GM19099 (cell line): Measurements from ENCODE around the gene MYO19.

Source experiments
- POLR2A ChIP-seq: IDR thresholded peaks from 3 replicates; pipeline ENCODE4 v1.6.1; 2011; ENCODE audit warnings: low read depth; ENCODE audit not compliant: insufficient read length; ENCODE audit errors: extremely low read depth

MYO19 gene

DNA sequence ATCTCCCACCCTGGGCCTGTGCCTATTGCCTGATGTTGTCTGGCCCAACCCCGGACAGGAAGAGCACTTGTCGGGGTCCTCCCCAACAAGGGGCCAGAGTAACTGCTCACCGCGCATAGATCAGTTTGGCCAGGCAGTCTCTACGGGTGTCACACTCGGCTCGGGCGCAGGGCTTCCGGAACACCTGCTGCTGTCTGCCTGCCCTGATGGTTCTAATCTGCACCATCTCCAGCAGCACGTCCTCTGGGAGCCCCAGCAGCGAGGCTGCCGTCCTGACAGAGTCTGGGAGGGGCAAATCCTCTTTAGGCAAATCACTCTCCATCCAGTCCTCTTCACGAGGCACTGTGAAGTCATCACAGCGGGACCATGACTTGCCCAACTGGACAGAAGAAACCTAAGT is 24.0 kb downstream of the MYO19 start:
- no peak for TF ChIP-seq POLR2A

DNA sequence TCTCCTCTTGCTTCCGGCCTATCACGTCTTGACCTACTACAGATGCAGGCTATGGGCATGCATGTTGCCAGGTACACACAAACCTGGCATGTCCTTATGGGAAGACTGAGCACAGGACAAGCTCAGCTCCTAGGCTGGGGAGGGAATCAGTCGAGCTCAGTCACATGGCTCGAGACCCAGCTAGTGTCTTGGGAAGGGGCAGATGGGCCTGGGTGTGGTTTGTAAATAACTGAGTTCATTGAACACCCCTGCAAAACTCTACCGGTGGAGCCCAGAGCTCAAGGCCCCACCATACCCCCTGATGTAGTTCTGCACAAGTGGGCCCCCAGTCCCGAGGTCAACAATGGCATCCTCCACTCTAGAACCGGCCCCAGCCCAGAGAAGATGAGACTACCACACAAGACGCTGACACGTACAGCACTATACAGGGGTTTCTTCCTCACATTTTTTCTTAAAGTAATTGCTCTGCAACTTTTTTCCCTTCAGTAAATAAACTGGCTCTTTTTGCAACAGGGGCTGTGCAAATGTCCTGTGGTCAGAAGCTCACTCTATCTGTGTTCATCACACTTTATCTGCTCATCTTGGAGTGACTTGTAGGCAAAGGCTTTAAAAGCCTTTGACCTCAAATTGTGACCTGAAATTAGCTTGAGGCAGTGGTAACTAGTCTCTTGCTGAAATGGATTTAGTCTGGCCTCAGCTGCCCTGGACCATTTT is 25.2 kb downstream of the MYO19 start:
- TF ChIP-seq POLR2A = no peak

GRCh38 chr17:36507266-36507665 is 27.4 kb downstream of the MYO19 start:
- no peak for TF ChIP-seq POLR2A

DNA sequence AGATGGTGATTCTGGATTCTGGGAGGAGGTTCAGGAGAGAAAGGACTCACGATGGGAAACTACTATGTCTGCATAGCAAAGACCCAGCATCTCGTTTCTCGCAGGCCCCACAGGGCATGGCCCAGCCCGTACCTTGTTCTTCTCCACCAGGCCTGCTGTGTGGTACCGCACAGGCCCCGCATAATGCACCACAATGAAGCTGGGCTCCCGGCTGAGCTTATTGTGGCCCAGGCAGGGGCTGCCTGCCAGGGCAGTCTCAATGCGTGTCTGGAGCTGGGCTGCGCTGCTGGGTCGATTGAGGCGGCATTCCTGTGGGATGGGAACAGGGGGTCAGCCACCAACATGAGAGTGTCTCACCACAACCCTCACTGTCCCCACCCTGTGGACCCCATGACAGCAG is 27.8 kb downstream of the MYO19 start:
- TF ChIP-seq POLR2A = no peak

DNA sequence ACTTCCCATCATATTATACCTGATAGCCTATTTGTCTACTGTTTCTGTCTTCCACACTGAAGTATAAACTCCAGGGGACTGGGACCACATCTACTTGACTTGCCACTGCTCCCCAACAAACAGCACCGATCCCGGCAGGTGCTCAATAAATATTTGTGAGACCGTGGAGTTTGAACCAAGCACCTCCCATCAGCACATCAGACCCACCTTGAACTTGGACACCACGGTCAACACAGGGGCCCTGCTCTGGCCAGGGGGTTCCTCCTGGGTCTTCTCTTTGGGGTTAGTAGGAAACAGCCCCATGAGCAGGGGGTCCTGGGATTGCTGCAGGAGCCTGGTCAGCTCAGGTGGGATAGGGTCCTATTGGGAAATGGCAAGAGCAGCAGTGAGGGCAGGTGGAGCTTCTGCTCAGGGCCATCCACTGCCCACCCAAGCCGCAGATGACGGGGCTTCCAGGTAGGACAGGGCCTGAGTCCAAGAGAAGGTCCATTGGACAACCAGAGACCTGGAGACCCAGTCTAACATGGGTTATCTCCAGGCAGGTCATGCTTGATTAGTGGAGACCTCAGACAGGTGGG is 28.3 kb downstream of the MYO19 start:
- no peak for TF ChIP-seq POLR2A

GRCh38 chr17:36505171-36505570 is 29.5 kb downstream of the MYO19 start:
- no peak for TF ChIP-seq POLR2A

- TF ChIP-seq POLR2A = no peak
These were observed 30.5 kb downstream of the MYO19 start for GRCh38 chr17:36504156-36504545.

DNA sequence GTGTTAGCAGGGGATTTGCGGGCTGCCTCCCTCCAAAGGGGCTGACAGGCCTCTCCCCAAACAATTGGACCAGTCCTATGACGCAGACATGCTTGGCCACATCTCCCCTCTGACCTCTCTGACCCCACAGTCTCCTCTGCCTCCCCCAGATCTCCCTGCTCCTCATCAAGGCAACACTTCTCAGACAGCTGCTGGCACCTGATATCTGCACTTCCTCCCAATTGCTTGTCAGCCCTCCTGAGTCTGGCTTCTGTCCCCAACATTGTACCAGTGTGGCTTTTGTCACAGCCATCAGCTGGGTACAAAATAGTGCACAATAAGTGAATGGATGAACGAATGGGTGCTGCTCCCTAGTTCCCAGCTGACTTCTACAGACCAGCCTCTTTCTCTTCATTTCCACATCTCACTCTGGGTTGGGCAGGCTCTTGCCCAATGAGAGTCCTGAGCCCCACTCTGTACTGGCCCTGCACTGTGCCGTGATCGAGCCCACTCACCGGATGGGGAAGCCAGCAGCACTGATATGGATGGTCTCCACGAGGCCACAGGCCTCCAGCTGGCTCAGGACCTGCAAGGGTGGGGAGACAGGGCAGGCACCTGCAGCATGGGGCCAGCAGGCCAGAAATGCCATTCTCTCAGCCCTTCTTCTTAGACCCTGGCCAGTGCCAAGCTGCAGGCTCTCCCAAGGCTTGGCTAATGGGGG is 31.1 kb downstream of the MYO19 start:
- no peak for TF ChIP-seq POLR2A

- TF ChIP-seq POLR2A = no peak
These were observed 32.7 kb downstream of the MYO19 start for GRCh38 chr17:36501963-36502362.

- TF ChIP-seq POLR2A = no peak
These were observed 33.3 kb downstream of the MYO19 start for GRCh38 chr17:36501351-36501750.

DNA sequence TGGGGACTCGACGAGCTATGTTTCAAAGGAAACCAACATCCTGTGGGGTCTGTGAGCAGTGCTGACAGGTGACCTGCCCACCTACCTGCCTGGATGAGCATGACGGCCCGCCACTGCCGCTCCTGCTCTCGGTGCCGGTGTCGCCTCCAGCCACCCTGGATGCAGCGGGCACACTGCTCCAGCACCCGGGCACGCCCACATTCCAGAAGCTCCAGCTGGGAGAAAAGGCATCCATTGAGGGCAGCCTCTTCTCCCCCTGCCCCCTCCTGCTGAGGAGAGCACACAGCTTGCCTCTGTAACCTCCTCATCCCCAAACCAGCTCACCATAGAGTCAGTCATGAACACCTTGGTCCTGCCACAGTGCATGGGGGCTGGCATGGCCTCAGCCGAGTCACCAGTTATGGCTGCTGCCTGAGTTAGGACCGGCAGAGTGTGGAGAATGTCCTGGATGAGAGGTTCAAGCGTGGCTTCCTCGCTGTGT is 33.9 kb downstream of the MYO19 start:
- no peak for TF ChIP-seq POLR2A

- no peak for TF ChIP-seq POLR2A
These were observed 35.9 kb downstream of the MYO19 start for GRCh38 chr17:36498560-36499300.

- no peak for TF ChIP-seq POLR2A
These were observed 36.5 kb downstream of the MYO19 start for GRCh38 chr17:36498155-36498554.

GRCh38 chr17:36496018-36496789 is 38.5 kb downstream of the MYO19 start:
- no peak for TF ChIP-seq POLR2A
